ENCODE results near the gene PSTPIP2.

DNA sequence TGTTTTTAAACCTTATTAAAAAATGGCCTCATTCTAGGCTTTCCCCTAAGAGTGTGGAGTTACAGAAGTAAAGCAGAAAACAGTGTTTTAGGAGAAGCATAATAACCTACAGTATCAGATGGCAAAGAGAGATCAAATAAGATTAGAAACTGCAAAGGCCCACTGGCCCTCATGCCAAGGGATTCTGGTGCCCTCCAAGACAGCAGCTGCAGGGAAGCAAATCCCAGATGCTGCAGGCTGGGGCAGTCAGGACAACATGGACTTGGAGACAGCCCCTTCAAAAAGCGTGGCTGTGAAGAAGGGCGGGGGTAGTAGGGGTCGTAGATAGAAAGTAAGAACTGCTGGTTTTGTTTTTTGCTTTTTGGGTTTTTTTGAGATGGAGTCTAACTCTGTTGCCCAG, 76.6 kb downstream of the PSTPIP2 start:
- TF ChIP-seq, protein P1, sequence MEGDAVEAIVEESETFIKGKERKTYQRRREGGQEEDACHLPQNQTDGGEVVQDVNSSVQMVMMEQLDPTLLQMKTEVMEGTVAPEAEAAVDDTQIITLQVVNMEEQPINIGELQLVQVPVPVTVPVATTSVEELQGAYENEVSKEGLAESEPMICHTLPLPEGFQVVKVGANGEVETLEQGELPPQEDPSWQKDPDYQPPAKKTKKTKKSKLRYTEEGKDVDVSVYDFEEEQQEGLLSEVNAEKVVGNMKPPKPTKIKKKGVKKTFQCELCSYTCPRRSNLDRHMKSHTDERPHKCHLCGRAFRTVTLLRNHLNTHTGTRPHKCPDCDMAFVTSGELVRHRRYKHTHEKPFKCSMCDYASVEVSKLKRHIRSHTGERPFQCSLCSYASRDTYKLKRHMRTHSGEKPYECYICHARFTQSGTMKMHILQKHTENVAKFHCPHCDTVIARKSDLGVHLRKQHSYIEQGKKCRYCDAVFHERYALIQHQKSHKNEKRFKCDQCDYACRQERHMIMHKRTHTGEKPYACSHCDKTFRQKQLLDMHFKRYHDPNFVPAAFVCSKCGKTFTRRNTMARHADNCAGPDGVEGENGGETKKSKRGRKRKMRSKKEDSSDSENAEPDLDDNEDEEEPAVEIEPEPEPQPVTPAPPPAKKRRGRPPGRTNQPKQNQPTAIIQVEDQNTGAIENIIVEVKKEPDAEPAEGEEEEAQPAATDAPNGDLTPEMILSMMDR (IDR thresholded peaks at IDR 0.05), result no peak
- TF ChIP-seq TCF7L2 (IDR thresholded peaks at IDR 0.05; ENCODE audit: low read depth, low read length) (no peak), POLR2AphosphoS5 (IDR thresholded peaks at IDR 0.05; ENCODE audit: low read depth, low read length) (no peak)
